ENCODE data around the gene ADAMTS1.
A peak's percentile ranks its signal among the peaks of the same experiment; 100 is the strongest.
"Not testable (repeated sequence)": the region's sequence is repeated elsewhere in the genome, so short reads cannot be mapped to it uniquely, and the experiment has no call there.

ADAMTS1 gene

DNA sequence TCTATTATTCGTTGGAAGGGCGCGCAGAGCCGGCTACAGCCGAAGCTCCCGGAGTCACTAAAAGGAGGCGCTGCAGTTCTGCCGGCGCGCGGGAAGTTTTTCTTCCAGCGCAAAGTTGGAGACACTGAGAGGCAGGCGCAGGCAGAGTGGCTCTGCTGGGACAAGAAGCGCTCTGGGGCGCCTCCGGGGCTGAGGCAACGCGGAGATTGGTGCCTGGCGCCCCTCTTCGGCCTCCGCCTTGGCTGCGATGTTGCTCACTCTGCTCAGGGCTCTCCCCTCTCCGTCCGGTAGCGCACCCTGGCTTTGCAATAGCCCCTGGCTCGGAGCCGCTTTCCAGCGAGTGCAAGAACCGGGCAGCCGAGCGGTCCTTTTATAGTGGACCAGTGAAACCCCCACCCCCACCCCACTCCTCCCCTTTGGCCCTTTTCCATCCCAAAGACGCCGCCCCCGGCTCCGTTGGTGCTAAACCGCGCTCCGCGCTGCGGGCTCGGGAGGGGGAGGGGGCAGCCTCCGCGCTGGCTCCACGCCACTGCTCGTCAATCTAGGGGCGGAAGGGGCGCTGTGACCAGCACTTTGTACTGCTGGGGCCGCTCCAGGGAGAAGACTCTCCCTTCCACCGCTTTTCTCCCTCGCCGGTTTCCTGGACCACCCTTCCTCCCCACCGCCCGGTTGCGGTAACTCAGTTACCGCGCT lies at the start of gene ADAMTS1:
Gene ADAMTS1, minus strand, starts transcription at position 344 of the 693 bp plus-strand sequence. CDS start 455 bp downstream, outside the sequence.
- no peak for DNase-seq (ENCODE audit: low spot score)

DNA sequence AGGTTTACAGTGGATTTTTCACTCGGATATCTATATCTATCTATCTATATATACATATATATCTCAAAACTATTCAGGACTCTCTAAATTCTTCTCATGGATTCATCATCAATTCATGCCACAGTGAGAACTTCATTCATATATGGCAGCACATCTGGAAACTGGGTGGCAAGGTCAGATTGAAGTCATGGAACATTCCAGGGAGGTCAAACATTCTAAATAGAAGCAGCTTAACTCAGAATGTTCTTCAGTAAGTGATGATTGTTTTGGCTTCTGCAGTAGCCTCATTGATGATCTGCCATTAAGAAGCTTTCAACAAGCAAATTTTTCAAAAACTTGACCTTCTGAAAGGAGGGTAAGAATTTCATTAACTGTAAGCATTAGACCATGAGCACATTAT lies 46.9 kb upstream of the ADAMTS1 start:
- no peak for DNase-seq (ENCODE audit: low spot score)

GRCh38 chr21:26888931-26889330 lies 43.7 kb upstream of the ADAMTS1 start:
- DNase-seq (ENCODE audit: low spot score), result no peak

GRCh38 chr21:26888256-26888655 lies 43.0 kb upstream of the ADAMTS1 start:
- DNase-seq (ENCODE audit: low spot score), result no peak

DNA sequence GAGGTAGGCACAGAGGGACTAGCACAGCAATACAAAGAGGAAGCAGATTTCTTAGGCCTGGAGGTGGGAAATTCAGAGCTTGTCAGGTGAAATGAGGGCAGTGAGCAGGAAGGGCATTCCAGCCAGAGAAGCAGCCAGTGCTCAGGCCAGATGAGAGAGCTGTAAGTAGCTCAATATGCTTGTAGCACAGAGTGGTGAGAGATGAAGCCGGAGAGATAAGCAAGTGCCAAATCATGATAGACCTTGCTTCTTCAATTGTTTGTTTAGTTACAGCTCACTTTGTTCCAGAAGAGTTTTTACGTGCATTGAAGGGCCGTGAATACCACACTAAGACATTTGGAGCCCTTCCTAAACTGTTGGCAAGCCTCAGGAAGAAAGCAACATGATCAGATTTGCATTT lies 42.0 kb upstream of the ADAMTS1 start:
- no peak for DNase-seq (ENCODE audit: low spot score)

GRCh38 chr21:26884436-26884835 lies 39.2 kb upstream of the ADAMTS1 start:
- no peak for DNase-seq (ENCODE audit: low spot score)

- DNase-seq (ENCODE audit: low spot score), result no peak
These were observed 38.6 kb upstream of the ADAMTS1 start for GRCh38 chr21:26883768-26884167.

DNA sequence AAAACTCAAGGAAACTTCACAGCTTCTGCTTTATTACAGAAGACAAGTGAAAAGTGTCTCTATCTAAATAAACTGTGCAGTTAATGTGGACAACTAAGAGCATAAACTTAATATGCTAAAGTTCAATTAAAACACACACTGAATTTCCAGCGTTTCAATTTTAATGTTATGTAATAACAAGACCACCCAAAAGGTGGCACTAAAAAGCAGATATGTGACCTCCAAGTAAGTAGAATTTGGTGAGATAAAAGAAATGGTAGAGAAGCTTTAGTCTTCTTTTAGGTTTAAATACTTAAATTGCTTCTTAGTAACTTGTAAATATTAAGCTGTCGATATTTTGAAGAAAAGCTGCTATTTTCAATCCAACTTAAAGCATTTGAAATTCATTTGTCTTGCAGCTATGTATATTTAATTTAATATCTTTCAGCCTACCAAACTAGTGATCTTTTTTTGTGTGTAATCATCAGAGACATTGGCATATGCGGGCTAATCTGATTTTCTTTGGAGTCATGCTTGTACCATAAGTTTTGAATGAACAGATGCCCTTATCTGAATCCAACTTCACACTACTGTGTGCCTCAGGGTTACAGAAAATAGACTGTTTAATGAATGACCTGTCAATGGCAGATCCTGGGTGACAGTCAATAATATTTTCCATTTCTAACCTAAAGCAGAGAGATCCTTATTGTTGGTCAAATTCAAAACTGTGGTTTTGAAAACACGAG lies 36.5 kb upstream of the ADAMTS1 start:
- DNase-seq (ENCODE audit: low spot score), result no peak

- DNase-seq (ENCODE audit: low spot score), result no peak
These were observed 31.8 kb upstream of the ADAMTS1 start for GRCh38 chr21:26877018-26877417.

GRCh38 chr21:26874347-26874746 lies 29.1 kb upstream of the ADAMTS1 start:
- no peak for DNase-seq (ENCODE audit: low spot score)

DNA sequence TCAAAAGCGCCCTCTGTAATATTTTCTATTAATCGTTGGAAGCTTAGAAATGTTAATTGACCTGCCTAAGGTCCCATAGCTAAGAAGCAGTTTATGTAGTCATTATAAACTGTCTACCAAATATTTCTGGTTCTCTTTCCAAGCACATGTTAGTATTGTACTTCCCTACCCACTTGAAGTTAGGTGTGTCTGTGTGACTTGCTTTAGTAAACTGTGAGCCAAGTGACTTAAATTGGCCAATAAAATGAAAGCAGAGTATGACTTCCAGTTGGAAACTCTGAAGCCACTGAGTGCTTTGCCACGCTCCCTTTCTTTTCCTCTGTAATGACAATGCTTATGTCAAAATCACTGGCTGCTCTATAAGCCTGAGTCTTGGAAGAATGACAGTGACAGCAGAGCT lies 20.6 kb upstream of the ADAMTS1 start:
- DNase-seq (ENCODE audit: low spot score), result no peak

DNA sequence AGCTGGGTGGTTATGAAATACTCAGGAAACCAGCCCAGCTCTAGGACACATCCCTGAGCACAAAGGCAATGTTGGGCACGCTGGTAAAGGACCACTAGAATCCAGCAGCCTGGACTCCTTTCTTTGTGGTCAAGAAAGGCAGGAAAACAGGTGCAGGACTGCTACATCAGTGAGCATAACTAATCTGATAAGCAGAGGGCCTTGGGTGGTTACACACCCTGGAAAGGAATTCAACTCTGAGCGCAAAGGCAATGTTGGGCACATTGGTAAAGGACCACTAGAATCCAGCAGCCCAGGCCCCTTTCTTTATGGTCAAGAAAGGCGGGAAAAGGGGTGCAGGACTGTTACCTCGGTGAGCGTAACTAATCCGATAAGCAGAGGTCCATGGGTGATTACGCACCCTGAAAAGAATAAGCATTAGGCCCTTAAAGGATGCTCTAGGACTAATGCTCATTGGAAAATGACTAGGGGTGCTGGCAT lies 11.7 kb upstream of the ADAMTS1 start:
- DNase-seq (ENCODE audit: low spot score), result not testable (repeated sequence)

DNA sequence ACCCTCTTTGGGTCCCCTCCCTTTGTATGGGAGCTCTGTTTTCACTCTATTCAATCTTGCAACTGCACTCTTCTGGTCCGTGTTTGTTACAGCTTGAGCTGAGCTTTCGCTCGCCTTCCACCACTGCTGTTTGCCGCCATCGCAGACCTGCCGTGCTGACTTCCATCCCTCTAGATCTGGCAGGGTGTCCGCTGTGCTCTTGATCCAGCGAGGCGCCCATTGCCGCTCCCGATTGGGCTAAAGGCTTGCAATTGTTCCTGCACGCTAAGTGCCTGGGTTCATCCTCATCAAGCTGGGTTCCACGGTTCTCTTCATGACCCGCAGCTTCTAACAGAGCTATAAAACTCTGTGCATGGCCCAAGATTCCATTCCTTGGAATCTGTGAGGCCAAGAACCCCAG lies 9.5 kb upstream of the ADAMTS1 start:
- not testable (repeated sequence) for DNase-seq (ENCODE audit: low spot score)

DNA sequence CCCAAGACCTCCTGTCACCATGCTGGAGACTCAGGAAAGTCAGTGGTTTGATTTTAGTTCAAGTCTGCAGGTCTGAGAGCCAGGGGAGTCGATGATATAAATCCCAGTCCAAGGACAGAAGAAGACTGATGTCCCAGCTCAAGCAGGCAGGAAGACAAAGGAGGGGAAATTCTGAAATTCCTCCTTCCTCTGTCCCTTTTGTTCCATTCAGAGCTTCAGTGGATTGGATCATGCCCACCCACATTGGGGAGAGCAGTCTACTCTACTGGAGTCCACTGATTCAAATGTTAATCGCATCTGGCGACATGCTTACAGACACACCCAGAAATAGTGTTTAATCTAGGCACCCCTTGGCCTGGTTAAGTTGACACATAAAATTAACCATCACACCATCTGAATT lies 7.2 kb upstream of the ADAMTS1 start:
- DNase-seq (ENCODE audit: low spot score), result no peak

GRCh38 chr21:26851109-26851944 lies 6.1 kb upstream of the ADAMTS1 start:
- DNase-seq (ENCODE audit: low spot score), result no peak

DNA sequence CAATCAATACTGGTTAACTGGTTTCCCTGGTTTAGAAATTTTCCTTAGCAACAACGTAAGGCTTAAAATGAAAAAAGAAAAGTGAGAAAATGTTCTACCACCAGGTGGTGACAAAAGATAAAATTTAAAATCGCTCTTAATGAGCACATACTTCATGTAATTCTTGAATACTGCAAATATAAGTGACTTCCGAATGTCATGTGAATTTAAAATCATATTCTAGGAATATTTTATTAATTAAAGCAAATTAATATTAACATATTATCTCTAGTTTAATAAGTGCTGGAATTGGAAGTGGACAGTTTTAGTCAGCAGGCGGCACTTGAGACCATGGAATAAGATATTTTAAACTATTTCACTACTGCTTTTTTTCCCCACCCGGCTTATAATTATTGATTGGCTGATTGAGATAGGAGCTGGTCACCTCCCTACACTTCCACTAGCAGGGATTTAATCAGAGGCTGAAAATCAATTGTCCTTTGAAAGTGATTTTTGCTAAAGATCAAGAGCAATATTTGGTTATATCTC lies 5.0 kb upstream of the ADAMTS1 start:
- no peak for DNase-seq (ENCODE audit: low spot score)

GRCh38 chr21:26849428-26850115 lies 4.4 kb upstream of the ADAMTS1 start:
- DNase-seq (ENCODE audit: low spot score), result peak; percentile 2

DNA sequence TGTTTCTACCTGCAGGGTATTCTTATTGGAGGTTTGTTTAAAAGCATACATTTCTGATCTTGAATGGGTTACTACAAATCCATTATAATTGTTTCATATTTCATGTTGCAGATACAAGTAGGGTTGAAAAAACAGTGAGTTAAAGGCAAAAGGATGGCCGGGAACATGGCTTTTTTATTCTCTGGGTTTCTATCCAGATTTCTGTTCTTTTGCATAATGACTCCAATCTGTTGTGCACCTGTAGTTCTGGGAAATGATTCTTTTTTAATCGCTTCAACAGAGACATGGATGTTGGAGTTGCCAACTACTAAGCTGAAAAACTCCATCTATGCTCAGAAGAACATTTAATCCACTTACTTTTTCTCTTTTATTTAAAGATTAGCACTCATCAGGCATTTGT lies 2.7 kb upstream of the ADAMTS1 start:
- no peak for DNase-seq (ENCODE audit: low spot score)

- DNase-seq (ENCODE audit: low spot score), result no peak
These were observed 1.8 kb upstream of the ADAMTS1 start for GRCh38 chr21:26847002-26847401.

DNA sequence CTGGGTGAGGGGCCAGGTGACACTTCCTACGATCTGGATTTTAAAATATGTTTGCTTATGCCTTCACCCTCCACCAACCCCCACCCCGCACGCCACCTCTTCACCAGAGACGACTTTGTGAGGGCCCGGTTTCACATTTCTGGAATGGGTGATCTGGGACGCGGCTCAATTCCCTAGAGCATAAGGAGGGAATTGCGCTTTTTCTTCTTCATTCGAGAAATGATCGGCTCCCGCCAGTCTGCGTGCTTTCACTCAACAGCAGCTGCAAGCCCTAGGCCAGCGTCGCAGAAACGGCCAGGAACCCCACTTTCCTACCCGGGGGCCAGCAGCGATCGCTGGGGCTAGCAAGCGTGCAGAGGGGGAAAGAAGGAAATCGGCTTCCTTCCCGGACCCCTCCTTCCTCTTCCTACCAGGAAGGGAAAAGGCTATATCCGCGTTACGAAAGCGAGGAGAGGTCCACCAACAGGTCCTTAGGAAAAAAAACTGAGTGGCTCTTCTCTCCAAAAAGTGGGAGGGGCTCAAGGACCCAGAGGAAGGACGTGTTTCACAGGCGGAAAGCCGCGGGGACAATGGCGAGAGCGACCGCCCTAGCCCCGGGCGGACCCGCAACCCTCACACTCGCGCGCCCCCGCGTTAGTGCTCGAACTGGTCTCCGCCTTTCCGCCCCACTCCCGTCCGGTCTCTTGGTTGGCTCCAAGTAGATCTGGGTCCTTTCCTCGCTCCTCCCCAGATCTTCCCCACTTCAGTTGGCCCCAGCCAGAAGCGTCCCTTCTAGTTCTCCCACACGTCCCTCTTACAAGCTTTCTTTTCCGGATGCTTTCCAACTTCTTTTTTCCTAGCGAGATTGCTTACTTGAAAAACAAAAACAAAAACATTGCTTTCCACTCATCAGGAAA lies 1.1 kb upstream of the ADAMTS1 start:
- no peak for DNase-seq (ENCODE audit: low spot score)

- no peak for DNase-seq (ENCODE audit: low spot score)
These were observed 488 bp upstream of the ADAMTS1 start for GRCh38 chr21:26845759-26846035.

Measured in hematopoietic multipotent progenitor cell treated with erythropoietin and hydrocortisone succinate and interleukin-3 and kit ligand, for 15 days (in vitro differentiated cells).